Skin of body (tissue), 2 donors: ENCODE data around the gene EDEM2. TPM values are rescaled to one million over a fixed set of nuclear protein-coding genes. Genes with fewer than 3 reads are reported as not detected.
"Not testable (repeated sequence)": the region's sequence is repeated elsewhere in the genome, so short reads cannot be mapped to it uniquely, and the experiment has no call there.

Experiments
- DNase-seq: peaks from one replicate; lab custom pipeline; 2025; lab: John Stamatoyannopoulos, UW
- total RNA-seq: library from RNA; depleted of rRNA; stranded (reverse); fragments of >200 nt; gene quantifications from one replicate; pipeline ENCODE4 v1.2.3, GENCODE V29; 2014

Gene EDEM2
- total RNA-seq, 1 donor from 2014 or later: 11.9 TPM

DNA sequence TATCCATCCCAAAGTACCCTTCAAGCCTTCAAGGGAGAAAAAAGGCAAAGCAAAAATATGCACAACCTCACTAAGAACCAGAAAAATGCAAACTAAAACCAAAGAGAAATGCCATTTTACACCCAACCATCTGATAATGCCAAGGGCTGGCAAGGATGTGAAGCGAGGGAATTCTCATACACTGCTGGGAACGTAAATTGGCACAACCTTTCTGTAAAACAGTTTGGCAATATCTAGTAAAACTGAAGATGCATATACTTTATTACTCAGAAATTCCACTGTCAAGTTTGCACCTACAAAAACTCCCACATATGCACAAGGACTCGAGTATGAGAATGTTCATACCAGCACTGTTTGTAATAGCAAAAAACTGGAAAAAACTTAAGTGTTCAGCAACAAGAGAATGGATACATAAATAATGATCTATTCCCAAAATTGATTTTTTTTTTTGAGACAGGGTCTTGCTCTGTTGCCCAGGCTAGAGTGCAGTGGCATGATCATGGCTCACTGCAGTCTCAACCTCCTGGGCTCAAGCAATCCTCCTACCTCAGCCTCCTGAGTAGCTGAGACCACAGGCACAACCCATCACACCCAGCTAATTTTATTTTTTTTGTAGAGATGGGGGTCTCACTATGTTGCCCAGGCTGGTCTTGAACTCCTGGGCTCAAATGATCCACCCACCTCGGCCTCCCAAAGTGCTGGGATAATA is 21.7 kb upstream of the EDEM2 start:
- not testable (repeated sequence) for DNase-seq

DNA sequence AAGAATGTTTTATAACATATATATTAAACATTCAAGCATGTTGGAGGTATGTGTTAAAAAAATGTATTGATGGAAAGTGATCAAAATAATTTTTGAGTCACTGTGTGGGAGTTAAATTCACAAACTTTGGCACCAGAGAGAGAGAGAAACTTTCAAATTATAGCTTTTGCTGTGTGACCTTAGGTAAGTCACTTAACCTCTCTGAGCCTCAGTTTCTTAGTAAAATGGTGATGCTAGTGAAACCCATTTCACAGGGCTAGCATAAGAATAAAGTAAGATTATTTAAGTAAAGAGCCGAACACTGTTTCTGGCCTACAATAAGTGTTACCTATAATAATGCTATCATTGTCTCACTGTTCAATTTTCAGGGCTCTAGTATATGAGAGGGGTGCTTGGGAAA is 20.7 kb upstream of the EDEM2 start:
- DNase-seq: no peak

DNA sequence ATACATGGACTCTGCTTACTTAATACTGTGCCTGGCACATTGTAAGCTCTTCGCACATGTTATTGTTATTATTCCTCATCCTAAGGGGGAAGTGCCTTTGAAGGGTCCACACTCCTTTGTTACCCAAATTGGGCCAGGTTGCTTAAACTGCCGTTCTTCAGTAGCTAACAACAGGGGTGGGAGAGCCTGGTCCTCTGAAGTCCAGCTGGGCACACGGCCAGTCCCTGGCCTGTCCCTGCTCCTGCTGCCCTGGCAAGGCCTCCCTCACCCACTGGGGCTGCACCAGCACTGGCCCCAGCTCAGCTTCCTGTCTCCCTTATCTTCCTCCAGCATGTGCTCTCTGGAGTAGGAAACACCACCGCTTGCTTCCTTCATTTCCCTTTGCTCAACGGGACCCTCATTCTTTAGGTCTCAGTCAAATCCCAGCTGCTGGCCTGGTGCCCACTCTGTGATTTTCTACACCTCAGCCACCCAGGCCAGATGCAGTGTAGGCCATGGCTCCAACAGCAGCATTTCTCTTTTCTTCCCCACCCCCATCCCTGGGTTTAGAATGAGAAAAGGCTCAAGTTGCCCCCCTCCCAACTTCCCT is 19.2 kb upstream of the EDEM2 start:
- peak; percentile 24 for DNase-seq

DNA sequence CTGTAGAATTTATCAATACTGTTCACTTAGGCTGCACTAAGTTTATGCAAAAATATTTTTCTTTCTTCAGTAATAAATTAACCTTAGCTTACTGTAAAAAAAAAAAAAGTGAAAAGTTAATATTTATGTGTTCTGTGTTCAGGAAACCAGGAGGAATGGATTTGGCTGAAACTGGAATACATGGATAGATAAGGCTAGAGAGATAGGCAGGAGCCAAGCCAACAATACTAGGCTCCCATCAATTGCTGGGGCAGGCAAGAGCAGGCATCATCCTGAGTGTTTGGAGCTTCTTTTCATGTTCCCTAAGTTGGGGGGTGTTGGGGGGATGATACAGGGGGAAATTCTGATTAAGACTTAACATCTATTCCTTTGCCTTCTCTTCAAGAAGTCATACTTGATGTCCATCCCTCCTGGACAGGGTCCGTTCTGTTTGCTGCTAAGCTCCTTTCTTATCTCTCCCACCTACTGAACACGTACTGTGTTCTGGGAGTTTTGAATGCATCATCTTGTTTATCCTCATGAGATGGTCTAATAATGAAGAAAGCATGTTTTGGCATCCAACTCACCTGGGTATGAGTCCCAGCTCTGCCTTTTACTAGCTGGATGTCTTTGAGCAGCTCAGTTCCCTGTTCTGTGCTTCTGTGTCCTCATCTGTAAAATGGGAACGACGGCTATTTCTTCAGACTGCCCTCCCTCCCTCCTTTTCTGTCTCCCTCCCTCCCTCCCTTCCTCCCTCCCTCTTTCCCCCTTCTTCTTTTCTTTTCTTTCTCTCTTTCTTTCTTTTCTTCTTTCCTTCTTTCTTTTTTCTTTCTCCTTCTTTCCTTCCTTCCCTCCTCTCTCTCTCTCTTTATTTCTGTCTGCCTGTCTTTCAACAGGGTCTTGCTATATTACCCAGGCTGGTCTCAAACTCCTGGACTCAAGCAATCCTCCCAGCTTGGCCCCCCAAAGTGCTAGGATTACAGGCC is 18.4 kb upstream of the EDEM2 start:
- no peak for DNase-seq

DNA sequence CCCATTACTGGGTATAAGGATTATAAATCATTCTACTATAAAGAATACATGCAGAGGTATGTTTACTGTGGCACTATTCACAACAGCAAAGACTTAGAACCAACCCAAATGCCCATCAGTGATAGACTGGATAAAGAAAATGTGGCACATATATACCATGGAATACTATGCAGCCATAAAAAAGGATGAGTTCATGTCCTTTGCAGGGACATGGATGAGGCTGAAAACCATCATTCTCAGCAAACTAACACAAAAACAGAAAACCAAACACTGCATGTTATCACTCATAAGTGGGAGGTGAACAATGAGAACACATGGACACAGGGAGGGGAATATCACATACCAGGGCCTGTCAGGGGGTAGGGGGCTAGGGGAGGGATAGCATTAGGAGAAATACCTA is 17.4 kb upstream of the EDEM2 start:
- DNase-seq: not testable (repeated sequence)

DNA sequence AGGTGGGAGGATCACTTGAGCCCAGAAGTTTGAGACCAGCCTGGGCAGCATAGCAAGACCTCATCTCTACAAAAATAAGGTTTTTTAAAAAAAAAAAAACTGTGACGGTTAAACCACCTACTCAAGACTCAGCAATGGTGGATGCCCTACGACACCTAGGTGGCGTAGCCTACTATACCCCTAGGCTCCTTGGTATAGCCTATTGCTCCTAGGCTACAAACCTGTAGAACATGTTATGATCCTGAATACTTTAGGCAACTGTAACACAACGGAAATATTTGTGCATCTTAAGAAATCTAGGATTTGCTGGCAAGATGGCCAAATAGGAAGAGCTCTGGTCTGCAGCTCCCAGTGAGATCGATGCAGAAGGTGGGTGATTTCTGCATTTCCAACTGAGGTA is 13.2 kb upstream of the EDEM2 start:
- not testable (repeated sequence) for DNase-seq

DNA sequence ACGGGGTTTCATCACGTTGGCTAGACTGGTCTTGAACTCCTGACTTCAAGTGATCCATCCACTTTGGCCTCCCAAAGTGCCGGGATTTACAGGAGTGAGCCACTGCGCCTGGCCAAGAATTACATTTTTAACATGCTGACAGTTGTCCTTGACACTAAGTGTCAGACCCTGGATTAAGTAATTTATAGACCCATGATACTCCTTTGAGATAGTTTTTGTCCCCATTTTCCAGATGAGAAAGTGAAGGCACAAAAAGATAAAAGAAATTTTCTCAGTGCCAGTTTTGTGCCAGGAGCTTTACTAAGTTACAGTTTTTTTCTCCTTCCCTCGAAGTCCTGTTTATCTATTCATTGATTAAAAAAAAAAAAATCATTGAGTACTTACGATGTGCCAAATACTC is 9.8 kb upstream of the EDEM2 start:
- DNase-seq: no peak

DNA sequence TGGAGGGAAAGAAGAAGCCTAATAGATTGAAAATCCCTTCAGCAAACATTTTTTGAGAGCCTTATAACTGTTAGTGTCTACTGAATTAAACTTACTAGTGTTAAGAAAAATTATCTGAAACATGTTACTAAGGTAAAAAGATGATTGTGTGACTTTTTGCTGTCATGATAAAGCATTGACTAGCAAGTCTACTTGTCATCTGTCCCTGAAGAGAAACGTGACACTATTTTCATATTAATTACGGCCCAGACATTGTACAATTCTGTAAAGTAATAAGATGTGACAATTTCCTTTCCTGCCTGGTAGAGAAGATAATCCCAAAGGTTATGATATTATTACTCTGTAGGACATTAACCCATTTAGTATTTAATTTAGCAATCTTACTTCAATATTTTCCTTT is 8.8 kb upstream of the EDEM2 start:
- DNase-seq: no peak

DNA sequence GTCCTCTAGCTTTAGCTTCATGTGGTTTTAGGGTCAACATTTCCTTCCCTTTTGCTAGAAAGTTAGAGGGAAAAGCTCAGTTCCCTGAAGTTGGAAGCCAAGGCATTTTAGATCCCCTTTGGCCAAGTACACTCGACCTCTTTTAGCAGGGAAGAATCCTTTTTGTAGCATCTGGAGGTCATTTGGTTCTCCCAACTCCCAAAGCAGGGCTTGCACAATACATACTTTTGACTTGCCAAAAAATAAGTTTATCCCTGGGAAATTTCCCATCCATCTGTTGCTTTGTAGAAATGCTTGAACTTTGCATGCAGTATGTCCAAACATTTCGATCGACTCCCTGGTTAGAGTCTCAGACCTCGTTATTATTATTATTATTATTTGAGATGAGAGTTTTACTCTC is 4.6 kb upstream of the EDEM2 start:
- peak; percentile 91 for DNase-seq

DNA sequence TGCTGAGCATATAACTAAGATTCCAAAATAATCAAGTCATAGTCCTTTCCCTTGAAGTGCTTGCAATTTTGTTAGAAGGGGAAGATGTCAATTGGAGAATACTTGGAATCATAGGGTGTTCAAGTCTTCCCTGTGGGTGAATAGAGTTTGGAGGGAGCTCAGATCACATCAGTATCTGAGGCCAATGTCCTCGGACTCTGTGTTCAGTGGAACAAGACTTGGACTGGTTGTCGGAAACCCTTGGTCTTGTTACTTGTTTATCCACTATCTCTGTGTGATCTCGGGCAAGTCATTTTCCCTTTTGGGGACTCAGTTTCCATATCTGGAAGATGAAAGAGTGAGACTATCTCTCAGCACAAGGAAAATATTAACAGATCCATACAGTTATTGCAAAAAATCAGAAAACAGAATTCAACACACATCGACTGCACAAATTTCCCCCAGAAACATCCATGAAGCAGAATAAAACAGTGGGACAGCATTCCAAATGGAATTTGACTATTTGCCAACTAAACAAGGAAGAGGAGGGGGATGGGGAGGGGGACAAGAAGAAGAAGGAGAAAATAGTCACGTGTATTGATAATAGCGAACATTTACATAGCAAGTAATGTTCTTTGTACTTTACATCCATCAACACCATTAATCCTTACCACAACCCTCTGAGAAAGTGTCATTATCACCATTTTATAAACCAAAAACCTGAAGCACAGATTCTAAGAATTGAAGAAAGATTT is 3.9 kb upstream of the EDEM2 start:
- peak; percentile 39 for DNase-seq

DNA sequence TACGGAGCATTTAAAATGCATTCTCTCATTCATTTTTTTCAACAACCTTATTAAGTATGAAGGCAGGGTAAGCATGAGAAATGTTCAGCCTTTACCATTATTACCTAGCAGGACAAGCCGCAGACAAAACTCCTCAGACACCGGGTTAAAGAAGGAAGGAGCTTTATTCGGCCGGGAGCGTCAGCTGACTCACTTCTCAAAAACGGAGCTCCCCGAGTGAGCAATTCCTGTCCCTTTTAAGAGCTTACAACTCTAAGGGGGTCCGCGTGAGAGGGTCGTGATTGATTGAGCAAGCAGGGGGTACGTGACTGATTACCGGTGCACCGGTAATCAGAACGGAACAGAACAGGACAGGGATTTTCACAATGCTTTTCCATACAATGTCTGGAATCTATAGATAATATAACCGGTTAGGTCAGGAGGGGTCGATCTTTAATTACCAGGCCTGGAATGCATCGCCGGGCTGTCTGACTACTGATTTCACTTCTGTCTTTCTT is 487 bp upstream of the EDEM2 start:
- DNase-seq: not testable (repeated sequence)

DNA sequence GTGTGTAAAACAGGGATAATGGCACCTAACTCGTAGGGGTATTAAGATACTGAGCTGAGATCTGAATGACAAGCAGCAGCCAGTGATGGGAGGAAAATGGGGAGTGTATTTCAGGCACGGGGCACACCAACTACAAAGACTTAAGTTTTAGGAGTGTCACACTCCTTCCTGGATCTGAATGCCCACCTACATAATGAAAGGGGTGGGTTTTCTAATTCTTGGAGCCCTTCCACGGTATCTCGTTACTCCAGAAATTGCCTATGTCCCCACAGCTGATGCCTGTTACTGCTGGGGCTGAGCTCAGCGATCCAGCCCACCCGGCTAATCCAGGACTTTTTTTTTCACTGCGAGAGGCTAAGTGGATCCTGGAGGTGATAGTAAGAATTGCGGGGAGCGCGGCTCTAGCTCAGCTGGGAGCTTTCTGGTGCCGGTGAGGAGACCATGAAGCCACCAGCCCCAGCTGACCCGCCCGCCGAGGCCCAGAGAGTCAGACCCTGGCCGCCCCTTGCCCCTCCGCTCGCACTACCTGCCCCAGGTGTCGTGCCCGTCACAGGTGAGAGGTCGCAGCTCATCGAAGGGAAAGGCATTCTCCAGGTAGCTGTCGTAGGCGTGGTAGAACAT is 727 bp downstream of the EDEM2 start:
- DNase-seq: no peak

DNA sequence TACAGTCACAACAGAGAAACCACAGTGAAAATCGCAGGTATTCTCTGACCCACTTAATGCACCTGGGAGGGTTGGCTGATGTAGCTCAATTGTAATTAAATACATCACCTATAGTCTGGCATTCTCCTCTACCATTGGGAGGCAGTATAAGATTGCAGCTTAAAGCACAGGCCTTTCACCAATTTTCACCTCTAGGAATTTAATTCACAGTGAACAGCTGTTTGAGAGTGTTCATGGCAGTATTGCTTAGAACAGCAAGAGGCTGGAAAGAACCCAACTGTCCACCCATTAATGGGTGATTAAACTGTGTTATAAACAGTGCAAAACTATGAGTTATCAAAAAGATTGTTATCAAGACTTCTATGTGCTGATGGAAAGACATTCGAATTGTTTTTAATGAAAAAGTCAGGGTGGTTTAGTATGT is 2.0 kb downstream of the EDEM2 start:
- DNase-seq: peak; percentile 51

DNA sequence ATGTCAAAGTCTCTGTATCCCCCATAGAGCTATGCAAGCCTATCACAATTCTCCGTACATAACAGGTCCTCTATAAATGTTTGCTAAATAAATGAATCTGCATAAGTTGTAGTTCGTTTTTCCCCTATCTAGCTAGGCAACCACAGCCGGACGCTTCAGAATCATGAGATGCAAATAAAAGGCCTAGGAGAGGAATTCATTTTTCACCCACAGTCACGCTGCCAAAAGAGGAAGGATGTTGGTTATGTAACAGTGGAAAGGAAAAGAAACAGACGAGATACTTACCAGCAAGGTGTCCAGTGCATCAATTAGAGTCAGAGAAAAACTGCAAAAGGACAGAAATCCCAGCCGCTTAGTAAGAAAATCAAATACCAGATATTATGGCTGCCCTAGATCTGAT is 2.4 kb downstream of the EDEM2 start:
- no peak for DNase-seq

DNA sequence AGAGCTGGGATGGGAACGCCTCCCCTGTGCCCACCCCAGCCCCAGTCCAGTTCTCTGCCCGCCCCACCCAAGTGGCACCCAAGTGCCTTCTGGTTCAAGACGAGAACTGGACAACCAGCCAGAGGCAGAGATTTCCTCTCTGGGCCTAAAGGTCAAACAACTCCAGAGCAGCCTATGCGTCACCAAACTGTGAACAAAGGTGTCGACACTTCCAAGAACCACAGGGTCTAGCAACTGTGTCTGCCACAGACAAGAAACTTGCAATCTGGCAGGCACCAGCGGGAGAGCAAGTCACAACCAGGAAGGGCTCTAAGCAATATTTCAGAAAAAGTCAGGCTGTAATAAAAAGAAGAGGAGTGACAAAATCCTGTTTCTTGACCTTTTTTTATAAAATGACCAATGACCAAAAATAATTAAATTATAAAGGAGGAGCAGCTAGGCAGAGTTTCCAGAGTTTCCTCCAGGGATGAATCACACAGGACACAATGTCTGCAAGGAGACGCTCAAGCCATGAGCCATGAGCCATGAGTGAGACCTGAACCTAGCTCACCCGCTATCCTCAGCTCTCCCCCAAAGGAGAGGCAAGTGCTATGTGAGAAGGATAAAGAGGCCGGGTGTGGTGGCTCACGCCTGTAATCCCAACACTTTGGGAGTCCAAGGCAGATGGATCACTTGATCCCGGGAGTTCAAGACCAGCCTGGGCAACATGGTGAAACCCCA is 11.1 kb downstream of the EDEM2 start:
- DNase-seq: no peak

DNA sequence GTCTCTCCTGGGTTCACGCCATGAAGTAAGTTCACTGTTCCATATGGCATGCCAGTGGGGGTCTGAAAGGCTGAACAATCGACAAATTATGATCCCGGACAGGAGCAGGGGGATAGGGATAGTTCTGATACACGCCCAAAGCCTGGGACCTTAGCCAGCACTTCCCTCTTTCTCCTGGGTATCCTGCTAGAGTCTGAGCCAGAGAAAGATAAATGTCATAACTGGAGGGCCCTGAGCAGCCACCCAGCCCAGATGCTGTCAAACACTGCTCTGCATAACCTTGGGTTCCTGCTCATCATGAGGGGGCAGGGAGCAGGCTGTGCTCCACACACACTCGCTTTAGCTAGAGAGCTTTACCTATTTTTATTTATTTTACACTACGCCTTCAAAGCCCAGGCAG is 12.3 kb downstream of the EDEM2 start:
- DNase-seq: no peak

DNA sequence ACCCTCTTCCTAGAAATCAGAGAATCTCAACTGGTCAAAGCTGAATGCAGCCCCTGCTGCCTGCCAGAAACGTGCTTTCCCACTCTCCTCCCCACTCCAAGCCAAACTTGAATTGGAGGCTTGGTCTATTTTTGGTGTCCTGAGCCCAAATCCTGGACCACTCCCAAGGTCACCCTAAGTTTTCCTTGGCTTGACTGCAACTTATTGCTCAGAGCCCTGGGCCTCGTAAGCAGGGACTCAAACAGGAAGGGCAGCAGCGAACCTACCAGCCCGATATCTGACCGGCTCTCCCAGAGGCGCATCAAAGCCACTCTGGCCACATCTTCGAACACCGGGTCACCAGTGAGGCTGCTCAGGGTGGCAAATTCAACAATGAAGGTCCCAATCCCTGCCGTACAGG is 12.7 kb downstream of the EDEM2 start:
- DNase-seq: no peak

DNA sequence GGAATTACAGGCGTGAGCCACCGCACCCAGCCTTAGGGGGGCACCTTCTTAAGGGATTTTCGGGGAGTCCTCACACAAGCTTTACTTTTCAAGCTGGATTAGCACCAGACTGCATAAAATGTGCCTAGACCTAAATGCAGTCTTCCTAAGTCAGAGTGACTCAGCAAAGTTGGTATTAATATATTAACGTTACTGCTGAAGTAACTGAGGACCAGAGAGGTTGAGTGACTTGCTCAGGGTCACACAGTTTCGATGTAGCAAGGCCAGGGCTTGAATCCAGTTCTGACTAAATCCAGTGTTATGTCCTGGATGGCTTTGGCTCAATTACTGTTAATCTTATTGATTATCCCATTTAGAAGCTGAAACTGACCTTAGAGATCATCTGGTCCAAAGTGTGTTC is 13.4 kb downstream of the EDEM2 start:
- no peak for DNase-seq

DNA sequence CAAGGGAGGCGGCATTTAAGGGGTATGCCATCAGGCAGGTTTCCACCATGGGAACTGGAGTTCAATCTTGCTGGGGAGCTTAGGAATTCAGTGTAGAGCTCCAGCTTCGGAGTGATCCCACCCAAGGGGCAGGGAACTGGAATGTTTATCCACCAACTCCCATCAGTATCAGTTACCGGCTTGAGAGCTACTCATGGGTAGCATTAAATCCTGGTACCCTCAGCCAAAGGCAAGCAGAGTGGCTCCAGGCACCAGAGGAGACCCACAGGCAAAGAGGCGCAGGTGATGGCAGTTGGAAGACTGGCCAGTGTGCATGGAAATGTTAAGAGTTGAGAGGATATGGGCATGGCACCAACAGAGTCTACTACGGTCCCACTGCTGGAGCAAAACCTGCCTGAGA is 14.1 kb downstream of the EDEM2 start:
- DNase-seq: no peak

DNA sequence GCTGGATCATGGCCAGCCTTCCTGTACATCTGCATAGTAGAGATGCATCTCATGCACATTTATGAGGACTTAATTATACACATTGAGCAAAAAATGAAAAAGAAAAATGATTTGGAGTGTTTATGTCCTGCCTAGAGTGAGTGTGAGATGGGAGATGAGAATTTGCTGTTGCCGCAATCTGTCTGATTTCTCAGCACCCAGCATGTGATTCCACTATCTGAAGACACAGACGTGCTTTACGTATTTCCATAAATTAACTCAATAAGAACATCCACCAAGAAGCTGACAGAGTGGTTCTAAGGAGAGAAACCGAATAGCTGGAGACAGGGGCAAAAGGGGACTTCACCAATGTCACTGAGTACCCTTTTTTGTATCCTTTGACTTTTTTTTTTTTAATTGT is 15.2 kb downstream of the EDEM2 start:
- no peak for DNase-seq
